Stimulated activated effector memory CD8-positive, alpha-beta T cell treated with anti-CD3 and anti-CD28 coated beads, Interleukin-12 subunit alpha, Interleukin-12 subunit beta, amount 100 ng/mL, for 72 hours (primary cell): ENCODE results near the gene SHISA9.

ENCODE experiments used
- ATAC-seq: fragments of 150-1000 bp; cut with Tn5 transposase; 2 replicates; pipeline ENCODE4 v1.10.0; 2021
- DNase-seq, 2 donors: peaks; one replicate each; pipeline ENCODE4 v3.0.0; 2021 to 2022; ENCODE audit warnings: low spot score in 2 of 2
- H3K27ac Mint-ChIP-seq: one replicate; pipeline ENCODE4 v1.8.0; 2022; ENCODE audit warnings: mild to moderate bottlenecking, mixed read lengths
- H3K36me3 Mint-ChIP-seq: one replicate; pipeline ENCODE4 v1.8.0; 2022; ENCODE audit warnings: mild to moderate bottlenecking, mixed read lengths
- H3K4me1 Mint-ChIP-seq: one replicate; pipeline ENCODE4 v1.8.0; 2022; ENCODE audit warnings: mixed read lengths
- H3K4me3 Mint-ChIP-seq: one replicate; pipeline ENCODE4 v1.8.0; 2022; ENCODE audit warnings: mild to moderate bottlenecking, mixed read lengths
- H3K9me3 Mint-ChIP-seq: one replicate; pipeline ENCODE4 v1.8.0; 2022; ENCODE audit warnings: mixed read lengths

SHISA9 gene

GRCh38 chr16:12961626-12962025 is 60.2 kb downstream of the SHISA9 start:
- ATAC-seq (no peak), DNase-seq (no peak)
- no peak overlapping the region for H3K27ac Mint-ChIP-seq
- no peaks in the 10 kb centered on the region for H3K4me1 Mint-ChIP-seq
- no peaks in the 10 kb centered on the region for H3K36me3 Mint-ChIP-seq
- H3K4me3 Mint-ChIP-seq = no peak overlapping the region
- H3K9me3 Mint-ChIP-seq = peaks cover 4% of the 10 kb centered on the region

- Mint-ChIP-seq H3K36me3 (no peaks in the 10 kb centered on the region), H3K27ac (no peak overlapping the region), H3K4me3 (no peak overlapping the region), H3K4me1 (no peaks in the 10 kb centered on the region), H3K9me3 (peaks cover 4% of the 10 kb centered on the region)
- ATAC-seq (no peak), DNase-seq (no peak)
Observed at GRCh38 chr16:12964461-12964860, 63.1 kb downstream of the SHISA9 start.

GRCh38 chr16:12965274-12965804 is 63.9 kb downstream of the SHISA9 start:
- Mint-ChIP-seq H3K9me3 (peaks cover 4% of the 10 kb centered on the region), H3K36me3 (no peaks in the 10 kb centered on the region), H3K4me1 (no peaks in the 10 kb centered on the region), H3K27ac (no peak overlapping the region), H3K4me3 (no peak overlapping the region)
- DNase-seq = no peak
- ATAC-seq = no peak

DNA sequence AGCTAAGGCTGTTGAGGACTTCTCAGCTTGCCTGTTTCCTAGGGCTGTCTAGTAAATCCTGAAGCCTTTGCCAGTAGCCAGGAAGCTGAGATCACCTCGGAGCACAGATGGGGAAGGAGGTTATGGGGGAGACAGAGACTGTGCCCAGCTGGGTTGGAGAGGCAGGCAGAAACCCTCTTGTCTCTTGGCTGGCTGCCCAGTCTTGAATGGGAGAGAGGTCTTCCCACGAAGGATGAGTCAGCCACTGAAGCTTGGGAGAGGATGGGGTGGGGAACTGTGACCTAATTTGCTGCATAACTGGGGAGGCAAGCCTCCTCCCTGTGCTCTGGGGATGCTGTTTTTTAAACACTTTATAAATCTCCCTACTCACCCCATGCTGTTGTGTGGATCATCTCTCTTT is 69.8 kb downstream of the SHISA9 start:
- H3K4me3 Mint-ChIP-seq = no peak overlapping the region
- H3K9me3 Mint-ChIP-seq = peaks cover under 1% of the 10 kb centered on the region
- H3K36me3 Mint-ChIP-seq = no peaks in the 10 kb centered on the region
- no peak overlapping the region for H3K27ac Mint-ChIP-seq
- ATAC-seq (no peak), DNase-seq (no peak)
- no peaks in the 10 kb centered on the region for H3K4me1 Mint-ChIP-seq

GRCh38 chr16:12972246-12972645 is 70.8 kb downstream of the SHISA9 start:
- H3K4me3 Mint-ChIP-seq = no peak overlapping the region
- no peak overlapping the region for H3K27ac Mint-ChIP-seq
- H3K36me3 Mint-ChIP-seq = no peaks in the 10 kb centered on the region
- H3K4me1 Mint-ChIP-seq = no peaks in the 10 kb centered on the region
- ATAC-seq (no peak), DNase-seq (no peak)
- peaks cover 5% of the 10 kb centered on the region for H3K9me3 Mint-ChIP-seq

GRCh38 chr16:12975766-12976165 is 74.4 kb downstream of the SHISA9 start:
- ATAC-seq = no peak
- H3K9me3 Mint-ChIP-seq = peaks cover 9% of the 10 kb centered on the region
- H3K27ac Mint-ChIP-seq = no peak overlapping the region
- H3K36me3 Mint-ChIP-seq = no peaks in the 10 kb centered on the region
- no peak overlapping the region for H3K4me3 Mint-ChIP-seq
- no peak for DNase-seq
- H3K4me1 Mint-ChIP-seq = no peaks in the 10 kb centered on the region

DNA sequence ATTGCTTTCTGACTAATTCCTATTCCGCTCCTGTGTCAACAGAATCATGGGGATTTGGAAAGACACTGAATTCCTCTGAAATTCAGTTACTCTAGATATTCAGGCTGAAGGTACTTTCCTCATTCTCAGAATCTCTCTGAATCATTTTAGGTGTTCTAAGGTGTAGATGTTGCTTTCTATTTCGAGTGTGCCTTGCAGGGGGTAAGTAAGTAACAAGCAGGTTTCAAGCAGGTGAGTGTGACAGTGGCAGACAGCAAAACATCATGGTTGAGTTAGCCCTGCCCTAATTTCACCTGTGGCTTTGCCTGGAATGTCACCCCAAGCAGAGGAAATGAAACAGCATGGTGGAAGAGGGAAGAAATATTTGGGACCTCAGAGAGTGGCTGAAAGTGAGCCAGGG is 75.1 kb downstream of the SHISA9 start:
- H3K4me3 Mint-ChIP-seq = no peak overlapping the region
- DNase-seq (no peak), ATAC-seq (no peak)
- no peak overlapping the region for H3K27ac Mint-ChIP-seq
- H3K4me1 Mint-ChIP-seq = no peaks in the 10 kb centered on the region
- H3K9me3 Mint-ChIP-seq = peaks cover 9% of the 10 kb centered on the region
- no peaks in the 10 kb centered on the region for H3K36me3 Mint-ChIP-seq

DNA sequence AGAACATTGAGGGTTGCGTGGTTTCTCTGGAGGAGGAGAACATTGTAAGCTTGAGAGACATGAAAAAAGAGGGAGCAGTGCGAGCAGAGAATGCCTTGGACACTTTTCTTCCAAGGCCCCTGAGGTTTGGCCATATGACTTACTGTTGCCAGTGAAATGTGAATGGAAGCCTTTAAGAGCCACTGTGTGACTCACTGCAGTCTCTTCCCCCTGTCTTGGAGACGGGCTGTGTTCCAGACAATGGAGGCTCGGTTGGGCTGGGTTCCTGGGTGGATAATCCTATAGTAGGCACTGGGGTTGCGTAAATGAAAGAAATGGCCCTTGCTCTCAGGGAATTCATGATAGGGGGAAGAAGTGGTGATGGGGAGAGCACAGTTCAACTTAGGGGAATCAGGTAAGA is 75.5 kb downstream of the SHISA9 start:
- no peaks in the 10 kb centered on the region for H3K4me1 Mint-ChIP-seq
- DNase-seq = no peak
- no peak overlapping the region for H3K4me3 Mint-ChIP-seq
- no peak overlapping the region for H3K27ac Mint-ChIP-seq
- ATAC-seq = no peak
- peaks cover 9% of the 10 kb centered on the region for H3K9me3 Mint-ChIP-seq
- no peaks in the 10 kb centered on the region for H3K36me3 Mint-ChIP-seq

GRCh38 chr16:12985516-12985915 is 84.1 kb downstream of the SHISA9 start:
- Mint-ChIP-seq H3K9me3 (peaks cover 10% of the 10 kb centered on the region), H3K27ac (no peak overlapping the region), H3K36me3 (no peaks in the 10 kb centered on the region), H3K4me1 (no peaks in the 10 kb centered on the region), H3K4me3 (no peak overlapping the region)
- ATAC-seq = no peak
- DNase-seq = no peak

- H3K36me3 Mint-ChIP-seq = no peaks in the 10 kb centered on the region
- no peak for DNase-seq
- peaks cover 10% of the 10 kb centered on the region for H3K9me3 Mint-ChIP-seq
- H3K4me3 Mint-ChIP-seq = no peak overlapping the region
- no peak for ATAC-seq
- no peak overlapping the region for H3K27ac Mint-ChIP-seq
- no peaks in the 10 kb centered on the region for H3K4me1 Mint-ChIP-seq
Observed at GRCh38 chr16:12988071-12988470, 86.7 kb downstream of the SHISA9 start.

GRCh38 chr16:12992066-12992465 is 90.7 kb downstream of the SHISA9 start:
- Mint-ChIP-seq H3K4me3 (no peak overlapping the region), H3K27ac (no peak overlapping the region), H3K36me3 (no peaks in the 10 kb centered on the region), H3K9me3 (peaks cover 6% of the 10 kb centered on the region), H3K4me1 (no peaks in the 10 kb centered on the region)
- ATAC-seq (no peak), DNase-seq (no peak)

DNA sequence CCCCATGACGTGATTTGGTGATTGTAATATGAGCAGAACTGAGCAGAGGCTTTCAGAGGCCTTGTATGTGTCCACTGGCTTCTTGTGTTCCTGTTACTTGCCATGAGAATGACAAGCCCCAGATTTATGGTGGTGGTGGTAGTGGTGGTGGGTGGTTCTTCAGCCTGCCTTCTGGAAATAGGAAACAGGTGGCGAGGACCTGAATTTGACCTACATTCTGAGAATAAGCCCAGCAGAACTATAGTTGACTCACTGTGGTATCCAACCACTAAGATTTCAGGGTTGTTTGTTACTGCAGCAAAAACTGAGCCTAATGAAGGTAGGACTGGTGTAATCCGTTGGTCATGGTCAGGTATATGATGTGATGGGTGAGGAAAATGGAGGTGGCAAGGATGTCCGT is 93.0 kb downstream of the SHISA9 start:
- ATAC-seq (no peak), DNase-seq (no peak)
- no peaks in the 10 kb centered on the region for H3K4me1 Mint-ChIP-seq
- H3K9me3 Mint-ChIP-seq = peaks cover 3% of the 10 kb centered on the region
- no peak overlapping the region for H3K4me3 Mint-ChIP-seq
- no peak overlapping the region for H3K27ac Mint-ChIP-seq
- H3K36me3 Mint-ChIP-seq = no peaks in the 10 kb centered on the region

GRCh38 chr16:12995721-12996372 is 94.4 kb downstream of the SHISA9 start:
- Mint-ChIP-seq H3K4me1 (no peaks in the 10 kb centered on the region), H3K4me3 (no peak overlapping the region), H3K27ac (no peak overlapping the region), H3K9me3 (peaks cover 3% of the 10 kb centered on the region), H3K36me3 (no peaks in the 10 kb centered on the region)
- ATAC-seq = no peak
- no peak for DNase-seq

GRCh38 chr16:12998361-12999085 is 97.1 kb downstream of the SHISA9 start:
- no peak overlapping the region for H3K4me3 Mint-ChIP-seq
- no peaks in the 10 kb centered on the region for H3K4me1 Mint-ChIP-seq
- H3K9me3 Mint-ChIP-seq = peaks cover 2% of the 10 kb centered on the region
- ATAC-seq (no peak), DNase-seq (no peak)
- H3K36me3 Mint-ChIP-seq = no peaks in the 10 kb centered on the region
- H3K27ac Mint-ChIP-seq = no peak overlapping the region

DNA sequence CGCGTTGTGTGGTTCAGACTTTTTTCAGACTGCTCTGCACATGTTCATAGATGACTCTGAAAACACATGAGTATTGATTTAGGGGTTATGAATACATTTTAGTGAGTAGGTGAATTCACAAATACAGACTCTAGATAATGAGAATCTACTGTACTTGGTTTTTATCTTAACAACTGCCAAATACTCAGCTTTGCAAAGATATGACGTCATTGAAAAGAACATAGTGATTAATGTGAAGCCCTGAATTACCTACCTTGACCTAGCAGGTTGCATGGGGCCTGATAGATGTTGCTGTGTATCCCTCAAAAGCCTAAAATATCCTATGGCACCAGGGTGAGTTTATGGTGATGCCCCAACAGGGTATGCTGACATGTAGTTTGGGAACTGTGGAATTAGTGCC is 98.0 kb downstream of the SHISA9 start:
- Mint-ChIP-seq H3K36me3 (no peaks in the 10 kb centered on the region), H3K9me3 (no peaks in the 10 kb centered on the region), H3K4me3 (no peak overlapping the region), H3K4me1 (no peaks in the 10 kb centered on the region), H3K27ac (no peak overlapping the region)
- DNase-seq (no peak), ATAC-seq (no peak)

GRCh38 chr16:13005721-13006247 is 104.4 kb downstream of the SHISA9 start:
- H3K36me3 Mint-ChIP-seq = no peaks in the 10 kb centered on the region
- H3K9me3 Mint-ChIP-seq = peaks cover 10% of the 10 kb centered on the region
- H3K4me1 Mint-ChIP-seq = no peaks in the 10 kb centered on the region
- ATAC-seq (no peak), DNase-seq (no peak)
- no peak overlapping the region for H3K27ac Mint-ChIP-seq
- no peak overlapping the region for H3K4me3 Mint-ChIP-seq
